Activated T-helper 1 cell treated with anti-CD3 and anti-CD28 coated beads, Interleukin-2, amount 50 U/mL, for 16 hours (primary cell): ENCODE data around the gene PLEKHB1.
"Not testable (repeated sequence)": the region's sequence is repeated elsewhere in the genome, so short reads cannot be mapped to it uniquely, and the experiment has no call there.

ENCODE experiments used
- DNase-seq, 2 donors: peaks; one replicate each; pipeline ENCODE4 v3.0.0-alpha.2; 2020; ENCODE audit warnings: low read depth in 1 of 2, low spot score in 1 of 2

Gene PLEKHB1

DNA sequence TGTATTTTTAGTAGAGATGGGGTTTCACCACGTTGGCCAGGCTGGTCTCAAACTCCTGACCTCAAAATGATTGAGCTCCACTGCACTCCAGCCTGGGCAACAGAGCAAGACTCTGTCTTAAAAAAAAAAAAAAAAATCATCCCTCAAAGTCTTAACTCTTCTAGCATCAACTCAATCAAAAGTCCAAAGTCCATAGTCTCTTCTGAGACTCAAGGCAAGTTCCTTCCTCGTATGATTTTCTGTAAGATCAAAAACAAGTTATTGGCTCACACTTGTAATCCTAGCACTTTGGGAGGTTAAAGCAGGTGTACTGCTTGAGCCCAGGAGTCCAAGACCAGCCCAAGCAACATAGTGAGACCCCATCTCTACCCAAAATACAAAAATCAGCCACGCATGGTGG, 24.4 kb downstream of the PLEKHB1 start:
- no peak for DNase-seq

DNA sequence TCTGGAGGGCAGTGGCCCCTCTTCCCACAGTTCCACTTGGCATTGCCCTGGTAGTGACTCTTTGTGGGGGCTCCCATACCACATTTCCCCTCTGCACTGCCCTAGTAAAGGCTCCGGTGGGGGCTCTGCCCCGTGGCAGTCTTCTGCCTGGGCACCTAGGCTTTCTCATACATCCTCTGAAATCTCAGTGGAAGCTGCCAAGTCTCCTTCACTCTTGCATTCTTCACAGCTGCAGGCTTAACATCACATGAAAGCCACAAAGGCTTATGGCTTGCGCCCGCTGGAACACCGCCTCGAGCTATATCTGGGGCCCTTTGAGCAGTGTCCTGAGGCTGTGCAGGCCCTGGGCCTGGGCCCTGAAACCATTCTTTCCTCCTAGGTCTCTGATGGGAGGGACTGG, 25.3 kb downstream of the PLEKHB1 start:
- DNase-seq = no peak

DNA sequence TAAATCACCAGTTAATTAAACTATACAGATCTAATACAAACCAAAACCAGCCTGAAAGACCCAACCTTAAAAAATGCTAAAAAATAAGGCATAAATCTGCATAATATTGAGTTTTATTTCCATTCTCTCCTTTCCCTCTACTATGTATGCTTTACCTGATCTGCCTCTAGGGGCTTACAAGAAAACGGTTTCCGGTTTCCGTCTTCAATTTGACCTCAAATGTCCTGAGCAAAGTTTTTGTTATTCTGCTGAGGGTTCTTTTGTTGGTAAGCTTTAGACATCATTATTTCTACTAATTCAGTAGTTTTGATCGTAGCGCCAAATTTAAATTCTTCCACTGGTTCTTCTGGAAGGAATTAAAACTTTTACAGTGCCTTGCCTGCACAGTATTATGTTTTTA, 30.2 kb downstream of the PLEKHB1 start:
- DNase-seq = not testable (repeated sequence)

DNA sequence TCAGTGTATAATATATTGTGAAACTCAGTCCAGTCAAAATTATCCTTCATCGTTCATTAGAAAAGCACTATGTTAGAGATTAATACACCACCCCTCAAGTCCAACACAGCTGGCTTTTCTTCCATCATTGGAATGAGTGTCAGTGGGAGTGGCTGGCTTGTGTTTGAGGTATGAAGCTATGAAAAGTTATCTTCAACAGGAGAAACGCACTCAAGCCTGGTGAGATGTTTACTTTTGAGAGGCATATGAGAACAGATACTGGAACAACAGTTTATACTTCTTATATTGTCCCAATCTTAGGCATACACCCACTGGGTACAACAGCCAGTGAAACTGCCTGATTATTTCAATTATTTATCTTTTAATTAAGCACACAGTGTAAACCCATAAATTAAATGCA, 34.3 kb downstream of the PLEKHB1 start:
- no peak for DNase-seq

DNA sequence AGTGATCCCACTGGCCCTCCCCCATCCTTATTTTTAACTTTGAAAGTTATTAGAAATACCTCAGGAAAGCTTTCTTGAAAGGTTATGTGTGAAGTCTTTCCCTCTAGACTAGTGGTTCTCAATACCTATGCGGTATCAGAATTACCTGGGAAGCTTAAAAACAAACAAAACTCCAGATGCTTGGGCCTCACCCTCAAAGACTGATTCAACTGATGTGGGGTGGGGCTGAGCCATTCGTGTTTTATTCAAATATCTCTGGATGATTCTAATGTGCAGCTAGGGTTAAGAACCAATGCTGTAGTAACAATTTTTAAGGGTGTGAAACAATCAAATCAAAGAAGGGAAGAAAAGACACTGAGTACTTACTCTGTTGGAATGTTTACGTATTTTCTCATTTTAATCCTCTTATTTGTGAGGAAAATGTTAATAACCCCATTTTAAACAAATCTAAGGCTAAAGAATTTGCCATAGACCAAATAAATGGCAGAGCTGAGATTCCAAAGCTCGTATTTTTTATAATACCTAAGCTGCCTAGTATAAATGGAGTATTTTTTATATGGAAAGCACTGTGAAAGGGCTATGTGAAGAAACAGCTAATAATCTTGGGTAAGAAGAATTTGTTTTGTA, 47.6 kb downstream of the PLEKHB1 start:
- DNase-seq = no peak

DNA sequence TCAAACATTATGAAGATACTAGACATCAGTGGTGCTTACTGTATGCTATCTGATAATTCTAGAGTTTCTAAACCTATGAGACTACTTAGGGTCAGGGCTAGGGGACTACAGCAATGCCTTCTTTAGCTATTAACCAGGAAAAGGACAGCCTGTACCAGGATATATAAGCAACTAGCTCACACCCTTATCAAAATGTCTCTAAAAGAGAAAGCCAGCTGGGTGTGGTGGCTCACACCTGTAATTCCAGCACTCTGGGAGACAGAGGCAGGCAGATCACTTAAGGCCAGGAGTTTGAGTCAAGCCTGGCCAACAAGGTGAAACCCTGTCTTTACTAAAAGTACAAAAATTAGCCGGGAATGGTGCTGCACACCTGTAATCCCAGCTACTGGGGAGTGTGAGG, 58.7 kb downstream of the PLEKHB1 start:
- DNase-seq = no peak

DNA sequence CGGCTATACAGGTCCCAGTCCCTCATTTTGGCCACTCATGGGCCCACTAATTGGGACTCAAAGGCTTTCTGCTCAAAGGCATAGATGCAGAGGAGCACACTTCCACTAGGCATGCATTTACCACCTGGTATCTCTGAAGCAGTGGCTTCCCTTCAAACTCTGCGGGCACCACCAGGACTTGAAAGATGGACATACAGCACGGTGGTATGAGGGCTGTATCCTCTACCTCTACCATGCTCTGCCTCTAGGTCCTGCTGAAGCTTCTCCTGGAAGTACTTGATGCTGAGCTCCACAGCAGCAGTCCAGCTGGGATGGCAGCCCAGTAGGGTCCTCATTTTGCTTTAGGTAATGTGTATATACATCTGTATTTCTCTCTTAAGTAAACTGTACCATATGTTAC, 64.6 kb downstream of the PLEKHB1 start:
- no peak for DNase-seq
